Activated gamma-delta T cell (primary cell): ENCODE results near the gene PPP2R2B.
"Not testable (repeated sequence)": the region's sequence is repeated elsewhere in the genome, so short reads cannot be mapped to it uniquely, and the experiment has no call there.

Experiments used
- DNase-seq: peaks from one replicate; lab custom pipeline; 2025; lab: John Stamatoyannopoulos, UW

Gene PPP2R2B

DNA sequence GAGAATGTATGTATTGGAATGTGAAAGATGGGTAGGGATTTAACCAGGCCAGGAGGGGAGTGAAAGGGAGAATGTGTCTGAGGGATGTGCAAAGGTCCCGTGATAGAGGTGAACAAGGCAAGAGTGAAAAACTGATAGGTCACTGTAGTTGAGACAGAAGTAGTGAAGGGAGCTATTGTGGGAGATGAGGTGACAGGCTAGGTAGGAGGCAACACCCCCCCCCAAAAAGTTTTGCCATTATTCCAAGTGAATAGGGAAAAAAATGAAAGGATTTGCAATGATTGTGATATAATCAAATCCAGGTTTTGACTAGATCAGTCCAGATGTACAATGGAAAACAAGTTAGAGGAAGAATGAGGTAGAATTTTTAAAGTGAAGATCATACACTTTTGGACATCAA, 226.0 kb downstream of the PPP2R2B start:
- no peak for DNase-seq

DNA sequence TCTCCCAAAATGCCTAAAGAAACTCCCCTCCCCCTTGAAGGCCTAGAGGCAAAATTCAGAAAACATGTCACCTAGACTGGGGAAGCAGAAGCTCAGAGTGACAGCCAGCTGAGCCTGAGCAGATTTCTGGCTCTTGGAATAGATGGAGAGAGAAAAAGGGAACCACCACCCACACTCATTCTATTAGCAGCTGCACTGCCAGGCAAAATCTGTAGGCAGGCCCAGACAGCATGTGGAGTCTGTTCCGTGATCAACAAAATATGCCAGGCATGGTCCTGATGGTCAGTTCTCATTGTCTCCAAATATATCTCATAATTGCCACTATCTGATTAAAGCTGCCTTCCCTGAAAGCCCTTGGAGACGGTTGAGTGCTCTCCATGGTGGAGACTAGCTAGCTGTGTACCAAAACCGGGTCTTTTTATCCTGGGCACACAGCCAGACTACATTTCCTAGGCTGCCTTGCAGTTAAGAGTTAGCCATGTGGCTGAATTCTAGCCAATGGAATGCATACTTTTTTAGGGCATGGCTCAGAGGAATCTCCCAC, 230.8 kb downstream of the PPP2R2B start:
- no peak for DNase-seq

DNA sequence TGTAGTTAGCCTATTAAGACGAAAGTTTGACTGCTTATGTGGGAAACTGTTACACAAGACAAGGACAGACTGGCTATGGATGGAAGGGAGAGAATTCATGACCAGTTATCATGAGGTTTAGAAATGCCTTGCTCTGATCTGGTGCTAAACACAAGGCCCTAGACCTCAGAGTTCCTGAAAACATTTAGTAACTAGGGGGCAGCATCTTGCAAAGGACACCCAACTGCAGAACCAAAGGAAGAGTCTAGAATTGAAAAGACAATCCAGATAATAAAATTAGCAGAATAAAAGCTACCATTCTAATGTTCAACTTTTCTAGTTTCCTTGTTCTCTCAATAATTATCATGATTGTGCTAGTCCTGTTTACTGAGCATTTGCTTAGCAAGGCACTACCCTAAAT, 232.1 kb downstream of the PPP2R2B start:
- DNase-seq: no peak

DNA sequence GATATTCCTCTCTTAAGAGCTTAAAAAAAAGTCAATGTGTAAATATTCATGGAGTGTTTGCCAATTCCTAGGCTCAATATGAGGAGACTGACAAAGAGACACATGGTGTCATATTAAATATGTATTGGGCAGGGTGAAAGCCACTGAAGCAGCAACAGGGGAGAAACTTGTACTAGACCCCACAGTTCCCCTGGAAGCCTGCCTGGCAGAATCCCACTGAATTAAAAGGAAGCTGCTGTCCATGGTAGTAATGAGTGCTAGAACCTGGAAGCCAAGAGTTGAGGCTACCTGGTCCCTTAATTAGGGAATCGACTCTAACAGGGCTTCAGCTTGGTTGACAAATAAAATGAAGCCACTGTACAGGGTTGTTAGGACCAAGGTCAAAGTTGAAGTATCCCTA, 233.2 kb downstream of the PPP2R2B start:
- no peak for DNase-seq

DNA sequence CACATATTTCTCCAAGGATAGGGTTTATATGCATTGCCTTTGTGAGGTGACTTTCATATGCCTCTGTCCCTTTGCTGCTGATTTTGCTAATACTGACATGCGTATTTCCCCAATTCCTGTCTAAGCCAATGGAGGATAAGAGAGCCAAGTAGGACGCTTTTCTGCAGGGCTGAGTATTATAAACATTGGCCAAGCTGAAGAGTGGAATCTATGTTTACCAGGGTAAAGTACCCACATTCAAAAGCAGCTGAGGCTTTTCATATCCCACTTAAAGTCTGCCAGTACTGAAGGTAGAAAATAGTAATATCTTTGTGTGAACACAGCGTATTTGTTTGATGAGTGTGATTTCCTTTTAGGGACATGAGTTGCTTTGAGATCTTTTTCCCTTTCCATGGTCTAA, 233.7 kb downstream of the PPP2R2B start:
- DNase-seq: no peak

DNA sequence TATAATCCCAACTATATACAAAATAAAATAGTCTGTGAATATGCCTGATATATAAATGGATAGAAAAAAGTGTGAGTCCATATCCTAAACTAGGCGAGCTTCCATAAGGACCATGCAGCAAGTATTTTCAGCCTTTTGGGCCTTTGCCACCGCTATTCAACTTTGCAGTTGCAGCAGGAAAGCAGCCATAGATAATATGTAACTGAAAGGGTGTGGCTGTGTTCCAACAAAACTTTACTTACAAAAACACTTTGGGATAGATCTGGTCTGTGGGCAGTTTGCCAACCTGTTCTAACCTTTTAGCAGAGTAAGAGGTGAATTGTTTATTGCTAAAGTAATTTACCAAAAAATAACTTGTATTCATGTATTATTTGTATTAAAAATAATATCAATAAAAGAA, 234.8 kb downstream of the PPP2R2B start:
- DNase-seq: no peak

DNA sequence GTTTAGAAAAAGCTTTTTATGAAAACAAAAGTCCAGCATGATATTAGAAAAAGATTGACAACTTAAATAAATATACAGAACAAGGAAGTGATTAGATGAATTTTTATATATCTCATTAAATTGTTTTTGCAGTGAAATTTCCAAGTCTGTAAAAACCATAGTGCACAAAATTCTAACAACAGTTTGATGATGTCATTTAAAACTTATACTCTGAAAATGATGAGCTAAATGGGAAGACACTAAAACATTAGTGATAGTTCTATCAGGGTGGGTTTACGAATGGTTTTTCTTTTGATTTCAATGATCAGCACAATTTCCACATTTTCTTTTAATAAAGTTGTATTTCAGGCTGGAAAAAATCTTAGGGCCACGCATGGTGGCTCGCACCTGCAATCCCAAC, 236.1 kb downstream of the PPP2R2B start:
- no peak for DNase-seq

DNA sequence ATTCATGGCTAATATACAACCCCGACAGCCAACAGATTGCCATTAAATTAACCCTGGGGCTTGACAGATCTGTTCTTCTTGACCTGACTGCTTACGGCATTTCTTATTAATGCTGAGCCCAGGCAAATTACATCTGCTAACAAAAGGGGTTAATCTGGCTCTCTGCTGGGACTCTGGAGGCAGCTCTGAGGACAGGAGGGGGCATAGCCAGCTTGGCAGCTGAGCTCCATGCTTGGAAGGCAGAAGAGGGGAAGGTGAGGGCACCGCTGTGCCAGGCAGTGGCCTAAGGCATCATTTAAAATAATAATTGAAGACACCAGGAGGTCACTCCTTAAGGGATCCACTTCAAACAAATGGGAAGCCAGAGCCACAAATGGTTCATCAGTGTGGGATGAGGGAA, 236.6 kb downstream of the PPP2R2B start:
- DNase-seq: no peak

DNA sequence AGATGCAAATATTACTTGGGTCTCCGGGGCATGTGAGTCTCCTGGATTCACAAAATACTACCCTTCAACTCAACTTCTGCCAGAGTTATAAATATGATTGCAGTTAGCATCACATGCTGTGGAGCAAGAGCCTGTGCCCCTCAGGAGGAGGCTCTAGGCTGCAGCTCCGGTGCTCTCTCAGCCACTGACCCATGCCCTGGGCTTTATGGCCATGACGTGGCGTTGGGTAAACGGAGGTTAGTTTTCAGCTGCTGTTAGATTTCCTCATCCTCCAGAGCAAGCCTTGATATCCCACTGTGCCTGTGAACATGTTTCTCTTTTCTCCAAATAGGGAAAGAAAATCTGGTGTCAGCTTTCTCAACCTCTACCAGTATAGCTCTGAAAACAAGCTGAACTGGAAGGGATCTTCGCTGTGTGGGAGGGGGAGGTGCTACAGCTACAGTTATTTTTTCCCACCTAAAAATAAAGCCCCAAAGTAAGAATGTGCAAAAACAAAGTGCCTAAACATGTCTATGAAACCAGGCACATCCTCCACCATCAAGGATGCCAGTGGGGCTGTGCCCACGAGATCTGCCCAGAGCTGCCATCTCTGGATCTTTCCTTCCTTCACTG, 238.2 kb downstream of the PPP2R2B start:
- no peak for DNase-seq

DNA sequence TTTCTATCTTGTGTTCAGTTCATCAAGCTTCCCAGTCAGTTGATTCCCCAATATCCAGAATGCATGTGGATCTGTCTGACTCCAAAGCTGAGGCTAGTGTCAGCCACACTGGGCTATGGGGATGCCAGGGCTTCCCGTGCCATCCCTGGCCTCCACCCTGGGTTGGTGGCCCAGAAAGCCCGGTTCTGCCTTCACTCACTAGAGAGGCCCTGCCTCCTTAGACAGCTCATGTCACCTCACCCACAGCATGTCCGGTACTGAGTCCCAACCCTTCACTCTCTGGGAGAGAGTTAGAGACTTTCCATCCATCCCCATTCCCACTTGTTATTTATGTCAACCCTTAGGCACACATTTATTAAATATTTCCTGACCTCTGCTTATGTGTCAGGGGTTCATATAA, 243.1 kb downstream of the PPP2R2B start:
- DNase-seq: no peak

DNA sequence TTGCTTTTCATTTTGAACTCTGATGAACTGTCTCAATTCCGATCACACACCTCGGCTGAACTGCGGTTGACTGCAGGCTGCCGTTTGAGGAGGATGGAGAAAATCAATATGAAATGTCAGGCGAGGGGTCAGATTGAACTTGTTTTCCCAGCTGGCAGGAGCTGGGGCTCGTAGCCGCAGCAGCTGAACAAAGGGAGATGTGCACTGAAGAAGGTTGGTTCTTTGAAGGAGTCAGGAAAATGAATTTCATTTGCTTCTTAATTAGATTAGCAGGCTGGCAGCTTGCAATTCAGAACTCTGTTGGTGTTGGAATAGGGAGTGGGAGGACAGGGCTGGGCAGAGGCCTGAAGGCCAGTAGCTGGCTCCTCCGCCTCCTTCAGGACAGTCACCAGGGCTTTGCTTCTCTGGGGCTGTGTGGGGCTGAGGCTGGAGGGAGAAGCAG, 245.2 kb downstream of the PPP2R2B start:
- no peak for DNase-seq

DNA sequence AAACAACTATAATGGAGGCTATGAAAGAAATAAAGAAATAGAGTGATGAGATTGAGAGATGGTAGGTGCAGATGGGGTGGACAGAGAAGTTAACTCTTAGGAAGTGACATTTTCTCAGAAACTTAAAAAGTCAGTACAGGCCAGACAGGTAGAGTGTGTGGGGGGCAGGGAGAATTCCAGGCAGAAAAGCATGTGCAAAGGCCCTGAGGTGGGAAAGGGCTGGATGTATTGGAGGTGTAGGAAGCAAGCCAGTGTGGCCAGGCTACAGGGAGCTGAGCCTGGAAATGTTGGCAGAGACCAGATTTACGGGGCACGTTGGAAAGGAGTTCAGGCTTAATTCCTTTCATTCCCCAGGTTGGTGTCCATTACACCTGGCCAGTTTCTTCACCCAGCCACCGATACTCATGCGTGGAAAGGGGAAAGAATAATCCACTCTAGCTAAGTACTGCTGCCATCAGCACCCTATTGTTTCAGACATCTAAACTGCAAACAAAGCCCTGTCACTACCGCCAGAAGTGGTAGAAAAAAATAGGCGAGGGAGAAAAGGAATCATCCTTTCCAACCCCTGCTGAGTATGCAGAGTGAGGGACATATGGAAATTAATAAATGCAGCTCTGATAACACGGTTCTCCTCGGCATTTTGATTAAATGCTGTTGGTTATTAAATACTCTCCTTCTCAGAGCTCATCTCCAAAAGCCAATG, 245.8 kb downstream of the PPP2R2B start:
- no peak for DNase-seq

DNA sequence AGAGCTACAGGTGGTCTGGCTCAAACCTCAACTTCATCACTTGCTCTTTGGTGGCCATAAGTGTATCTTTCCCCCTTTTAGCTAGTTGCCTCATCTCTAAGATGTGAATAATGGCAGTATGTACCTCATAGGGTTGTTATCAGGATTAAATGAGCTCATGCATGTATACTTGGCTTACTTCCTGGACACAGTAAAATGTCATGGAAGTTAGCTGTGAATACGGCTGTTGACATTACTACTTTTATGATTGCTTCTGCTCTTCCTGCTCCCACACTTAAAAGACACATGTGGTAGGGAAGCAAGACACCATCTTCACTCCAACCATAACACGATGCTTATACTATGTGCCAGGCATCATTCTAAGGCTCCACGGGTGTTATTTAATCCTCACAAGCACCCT, 248.1 kb downstream of the PPP2R2B start:
- DNase-seq: no peak

DNA sequence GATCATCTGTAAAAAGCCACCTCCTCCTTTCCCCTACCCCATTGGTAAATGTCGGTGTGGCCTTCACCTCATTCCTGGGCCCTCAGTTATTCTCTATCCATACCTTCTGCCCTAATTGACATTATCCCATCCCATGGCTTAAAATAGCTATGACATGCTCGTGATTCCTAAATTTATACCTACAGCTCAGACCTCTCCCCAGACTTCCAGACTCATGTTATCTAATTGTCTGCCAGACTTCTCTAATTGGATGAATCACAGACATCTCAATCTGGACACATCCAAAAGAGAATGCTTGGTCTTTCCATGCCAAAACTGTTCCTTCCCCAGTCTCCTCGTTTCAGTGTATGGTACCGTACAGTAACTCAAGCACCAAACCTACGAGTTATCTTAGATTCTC, 249.6 kb downstream of the PPP2R2B start:
- DNase-seq: no peak

DNA sequence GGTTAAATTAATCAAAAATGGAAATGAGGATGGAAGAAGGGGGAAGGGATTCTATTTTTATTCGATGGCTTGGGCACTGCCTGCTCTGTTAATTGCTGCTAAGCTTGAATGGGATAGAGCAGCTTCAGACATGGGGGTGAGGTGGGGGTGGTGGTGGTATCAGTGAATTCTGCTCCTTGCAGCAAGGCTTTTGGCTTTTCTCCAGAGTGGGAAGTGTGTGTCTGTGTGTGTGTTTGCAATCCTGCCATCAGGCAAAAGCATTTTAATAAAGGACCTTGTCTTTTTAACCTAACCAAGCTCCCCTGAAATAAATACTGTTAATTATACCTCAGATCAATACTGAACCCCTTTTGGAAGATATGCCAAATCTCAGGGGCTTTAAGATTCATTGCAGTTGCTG, 251.6 kb downstream of the PPP2R2B start:
- no peak for DNase-seq

DNA sequence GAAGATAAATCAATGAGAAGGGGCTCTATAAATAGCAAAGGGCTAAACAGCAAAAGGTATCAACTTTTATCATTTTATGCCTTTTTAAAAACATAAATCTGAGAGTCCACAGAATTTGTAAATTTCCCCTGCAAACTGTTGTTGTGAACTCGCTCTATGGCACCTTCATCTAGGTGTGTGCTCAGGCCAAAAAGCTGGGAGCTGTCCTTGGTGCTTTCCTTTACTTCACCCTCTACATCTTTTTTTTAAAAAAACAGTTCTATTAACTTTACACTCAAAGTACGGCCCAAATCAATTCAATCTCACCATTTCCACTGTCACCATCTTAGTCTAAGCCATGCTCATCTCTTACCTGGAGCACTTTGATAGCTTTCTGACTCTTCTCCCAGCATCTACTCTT, 254.4 kb downstream of the PPP2R2B start:
- DNase-seq: no peak

DNA sequence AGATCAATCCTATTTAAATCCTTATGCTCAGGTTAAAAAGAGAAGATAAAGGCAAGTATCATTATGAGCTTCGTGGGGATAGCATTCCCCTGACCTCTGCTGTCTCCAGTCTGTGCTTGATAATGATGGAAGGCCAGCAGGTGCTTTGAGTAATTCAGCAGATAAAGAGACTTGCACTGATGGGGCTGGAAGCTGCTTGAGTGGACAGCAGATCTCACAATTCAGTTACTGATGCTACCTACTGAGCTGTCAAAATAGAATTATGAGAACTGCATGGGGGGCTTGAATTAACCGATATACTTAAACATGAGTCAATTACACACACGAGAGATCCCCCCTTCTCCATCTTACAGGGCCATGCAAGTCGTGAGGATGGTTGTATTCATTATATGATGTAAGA, 254.9 kb downstream of the PPP2R2B start:
- no peak for DNase-seq

DNA sequence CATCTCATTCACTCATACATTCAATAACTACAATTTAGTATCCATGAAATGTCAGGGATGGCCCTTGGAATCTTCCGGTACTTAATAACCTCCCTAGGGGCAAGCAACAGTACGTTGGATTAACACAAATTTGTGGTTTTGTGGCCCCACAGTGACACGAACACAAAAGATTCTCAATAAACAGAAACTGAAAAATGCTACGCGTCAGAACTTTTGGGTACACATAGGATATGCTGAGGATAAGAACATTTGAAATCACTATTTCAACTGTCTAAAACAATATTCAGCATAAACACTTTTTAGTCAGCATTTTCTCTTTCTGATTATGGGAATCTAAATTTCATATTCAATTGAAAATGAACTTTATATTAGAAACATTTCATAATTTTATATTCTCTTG, 255.5 kb downstream of the PPP2R2B start:
- DNase-seq: no peak

DNA sequence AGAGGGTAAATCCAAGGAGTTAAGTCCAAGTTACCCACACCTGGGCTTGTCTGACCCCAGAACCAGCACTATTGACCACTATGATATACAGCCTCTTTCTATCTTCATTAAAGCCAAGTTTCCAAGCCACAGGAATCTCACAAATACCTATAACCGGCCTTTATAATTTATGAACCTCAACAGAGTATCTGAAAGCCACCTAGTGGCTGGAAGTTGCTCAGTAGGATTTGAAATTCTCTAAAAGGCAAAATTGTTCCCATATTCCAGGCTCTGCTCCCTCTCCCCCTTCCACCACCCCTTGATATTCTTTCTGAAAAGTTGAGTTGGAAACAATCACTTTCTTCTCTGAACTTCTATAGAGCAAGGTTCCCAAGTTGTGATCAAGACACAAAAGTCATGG, 256.2 kb downstream of the PPP2R2B start:
- no peak for DNase-seq

DNA sequence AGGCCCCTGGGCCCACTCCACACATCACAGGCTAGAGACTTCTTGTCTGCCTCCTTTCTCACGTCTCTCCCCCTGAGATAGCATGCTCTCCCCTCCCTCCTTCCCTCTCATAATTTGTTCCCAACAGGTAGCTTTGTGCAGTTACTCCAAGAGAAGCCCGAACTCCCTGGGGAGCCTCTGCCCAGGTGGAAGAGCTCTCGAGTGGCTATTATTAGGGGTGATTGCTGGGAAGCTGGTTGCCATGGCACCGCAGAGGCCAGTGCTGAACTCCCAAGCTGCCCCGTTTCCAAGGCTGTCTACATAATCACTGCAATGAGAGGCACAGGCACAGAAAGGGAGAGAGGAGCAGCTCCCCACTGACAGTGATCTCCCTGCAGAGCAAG, 257.9 kb downstream of the PPP2R2B start:
- DNase-seq: no peak

DNA sequence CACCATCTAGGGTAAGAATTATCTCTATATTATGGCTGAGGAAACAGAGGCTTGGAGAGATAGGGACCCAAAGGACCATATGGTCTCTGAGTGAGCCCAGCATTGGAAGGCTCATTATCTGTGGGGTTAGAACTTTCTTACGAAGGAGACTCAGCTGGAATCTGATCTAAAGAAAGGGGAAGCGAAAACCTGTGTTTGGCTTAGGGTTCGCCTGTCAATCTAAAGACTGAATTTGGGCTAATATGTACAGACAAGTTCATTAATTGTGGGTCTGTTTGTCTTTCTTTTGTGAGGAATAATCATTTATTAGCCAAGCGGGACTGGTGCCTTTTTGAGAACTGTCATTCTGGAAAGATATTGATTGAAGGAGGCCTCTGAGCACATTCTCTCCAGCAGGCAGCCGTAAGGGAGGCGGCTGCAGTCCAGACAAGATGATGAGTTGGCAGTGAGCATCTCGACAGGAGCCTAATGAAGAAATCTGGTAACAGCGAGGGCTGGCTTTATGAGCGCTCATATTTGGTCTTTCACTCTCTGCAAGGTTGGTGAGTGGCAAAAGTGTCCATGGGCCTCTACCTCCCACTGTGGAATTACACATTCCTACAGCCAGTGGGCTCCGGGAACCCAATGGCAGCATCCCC, 258.4 kb downstream of the PPP2R2B start:
- no peak for DNase-seq

DNA sequence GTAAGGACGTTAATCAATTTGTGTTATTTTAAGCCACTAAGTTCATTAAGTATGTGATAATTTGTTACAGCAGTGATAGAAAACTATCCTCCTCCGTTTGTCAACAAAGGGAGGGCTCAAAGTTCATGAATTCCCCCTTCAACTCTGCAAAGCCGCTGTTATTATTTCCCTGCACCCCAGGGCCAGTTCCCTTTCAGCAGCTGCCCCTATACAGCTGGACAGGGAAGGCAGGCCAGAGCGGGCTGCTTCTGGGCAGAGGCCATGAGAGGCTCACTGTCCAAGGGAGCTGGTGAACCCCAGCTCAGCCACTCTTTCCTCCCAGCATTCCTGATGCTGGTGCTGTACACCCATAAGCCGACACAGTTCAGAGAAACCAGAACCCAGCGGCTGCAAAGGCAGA, 260.1 kb downstream of the PPP2R2B start:
- DNase-seq: no peak

DNA sequence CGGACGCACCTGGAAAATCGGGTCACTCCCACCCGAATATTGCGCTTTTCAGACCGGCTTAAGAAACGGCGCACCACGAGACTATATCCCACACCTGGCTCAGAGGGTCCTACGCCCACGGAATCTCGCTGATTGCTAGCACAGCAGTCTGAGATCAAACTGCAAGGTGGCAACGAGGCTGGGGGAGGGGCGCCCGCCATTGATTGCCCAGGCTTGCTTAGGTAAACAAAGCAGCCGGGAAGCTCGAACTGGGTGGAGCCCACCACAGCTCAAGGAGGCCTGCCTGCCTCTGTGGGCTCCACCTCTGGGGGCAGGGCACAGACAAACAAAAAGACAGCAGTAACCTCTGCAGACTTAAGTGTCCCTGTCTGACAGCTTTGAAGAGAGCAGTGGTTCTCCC, 268.8 kb downstream of the PPP2R2B start:
- DNase-seq: not testable (repeated sequence)
